ENCODE measurements around the gene USP19.

Gene USP19

GRCh38 chr3:49098429-49098828 lies 22.2 kb downstream of the USP19 start:
- no peak for DNase-seq

DNA sequence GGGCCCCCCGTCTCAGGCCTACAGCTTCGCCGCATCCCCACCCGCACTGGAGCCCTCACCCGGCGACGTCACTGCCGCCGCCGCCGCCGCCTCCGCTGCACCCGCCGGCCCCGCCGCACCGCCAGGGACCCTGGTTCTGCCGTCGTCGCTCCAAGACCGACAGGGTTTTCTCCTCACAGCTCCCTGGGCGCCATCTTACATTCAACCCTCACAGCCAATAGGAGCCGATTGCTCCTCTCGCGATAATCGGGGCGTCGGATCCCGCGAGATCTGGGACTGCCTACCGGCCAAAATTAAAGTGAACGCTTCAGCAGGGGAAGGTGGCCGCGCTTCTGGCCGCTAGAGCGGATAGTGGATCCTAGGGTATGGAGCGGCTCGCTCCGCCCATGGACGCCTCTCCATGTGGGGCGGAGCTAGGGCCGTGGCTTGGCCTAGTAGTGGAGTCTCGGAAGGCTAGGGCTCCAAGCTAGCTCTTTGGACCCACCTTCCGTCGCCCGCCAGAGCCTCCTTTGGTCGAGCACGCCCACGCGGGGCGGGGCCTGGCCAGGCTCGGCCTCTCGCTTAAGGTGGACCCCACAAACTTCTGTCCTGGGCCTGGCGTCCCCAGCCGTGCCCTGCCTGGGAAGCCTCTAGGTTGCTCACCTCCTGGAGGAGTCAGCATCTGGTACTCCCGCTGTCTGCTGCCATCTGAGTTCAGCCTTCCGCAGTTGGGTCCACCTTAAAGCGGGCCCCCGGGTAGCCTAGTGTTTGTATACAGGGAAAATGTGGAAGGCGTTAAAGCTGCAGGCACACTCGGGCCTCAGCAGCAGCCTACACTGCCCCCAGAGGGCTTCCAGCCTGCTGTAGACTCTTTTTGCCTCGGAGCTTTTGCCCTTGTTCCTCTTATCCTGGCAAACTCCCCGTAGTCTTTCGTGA lies 26.5 kb downstream of the USP19 start, which contains the start of gene QRICH1:
TSS of gene QRICH1 (minus strand) at position 219 of the 915 bp plus-strand sequence. CDS start 17,054 bp downstream, outside the sequence.
- DNase-seq = peak; percentile 98

- peak; percentile 76 for DNase-seq
These were observed 27.4 kb downstream of the USP19 start for GRCh38 chr3:49092938-49093852.

DNA sequence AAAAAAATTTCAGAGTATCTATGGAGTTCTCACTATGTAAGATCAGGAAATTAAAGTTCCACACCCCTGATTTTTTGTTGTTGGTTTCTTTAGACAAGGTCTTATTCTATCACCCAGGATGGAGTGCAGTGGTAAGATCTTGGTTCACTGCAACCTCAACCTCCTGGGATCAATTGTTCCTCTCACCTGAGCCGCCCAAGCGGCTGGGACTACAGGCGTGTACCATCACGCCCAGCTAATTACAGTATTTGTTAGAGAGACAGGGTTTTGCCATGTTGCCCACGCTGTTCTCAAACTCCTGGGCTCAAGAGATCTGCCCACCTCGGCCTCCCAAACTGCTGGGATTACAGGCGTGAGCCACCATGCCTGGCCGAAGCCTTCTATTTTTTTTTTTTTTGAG lies 39.2 kb downstream of the USP19 start:
- no peak for DNase-seq

GRCh38 chr3:49079270-49079669 lies 41.4 kb downstream of the USP19 start:
- no peak for DNase-seq

DNA sequence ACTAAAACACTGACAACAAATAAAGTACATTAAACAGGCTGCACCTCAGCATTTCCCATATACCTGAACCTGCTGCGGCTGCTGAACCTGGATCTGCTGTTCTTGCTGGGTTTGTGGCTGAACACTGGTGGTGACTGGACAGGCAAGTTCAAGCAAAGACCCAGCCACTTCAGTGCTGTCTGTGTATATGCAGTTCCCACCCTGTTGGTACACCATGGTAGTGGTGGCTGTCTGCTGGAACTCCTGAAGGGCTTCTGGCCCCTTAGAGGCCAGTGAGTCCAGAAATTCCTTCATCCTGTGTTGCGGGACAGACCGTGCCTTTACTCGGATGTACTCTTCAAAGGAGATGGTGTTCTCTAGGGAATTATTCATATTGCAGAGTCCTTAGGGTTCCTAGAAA lies 44.0 kb downstream of the USP19 start:
- DNase-seq = no peak

- DNase-seq = no peak
These were observed 44.5 kb downstream of the USP19 start for GRCh38 chr3:49076116-49076515.

Data from CD4-positive, alpha-beta T cell treated with Interleukin-4 for 4 hours (primary cell).